K562 (cell line): ENCODE data around the gene LMOD1. TPM values are rescaled to one million over a fixed set of nuclear protein-coding genes. Genes with fewer than 3 reads are reported as not detected.

ENCODE experiments used
- CBFA2T3 ChIP-seq: fragments of 450-650 bp; IDR thresholded peaks from 2 replicates; pipeline ENCODE4 v1.6.1; 2017
- CXXC5 ChIP-seq: fragments of 250-450 bp; sonication (Bioruptor Pico); IDR thresholded peaks from 2 replicates; pipeline ENCODE4 v1.8.0; 2022; ENCODE audit warnings: inconsistent platforms, mild to moderate bottlenecking, moderate library complexity
- ELK1 ChIP-seq: sonication (generic); formaldehyde crosslinking; IDR thresholded peaks from 2 replicates; pipeline ENCODE4 v1.8.1; 2022; ENCODE audit warnings: missing genetic modification reagents
- HNRNPLL ChIP-seq: fragments of 200-400 bp; formaldehyde crosslinking; IDR thresholded peaks from 2 replicates; pipeline ENCODE4 v1.6.1; 2017; ENCODE audit warnings: low read length, low read depth, mild to moderate bottlenecking; ENCODE audit not compliant: poor library complexity, severe bottlenecking
- IRF2 ChIP-seq: sonication (generic); formaldehyde crosslinking; IDR thresholded peaks from 2 replicates; pipeline ENCODE4 v1.8.1; 2022; ENCODE audit warnings: mild to moderate bottlenecking, missing genetic modification reagents
- PURB ChIP-seq: sonication (generic); formaldehyde crosslinking; IDR thresholded peaks from 2 replicates; pipeline ENCODE4 v1.9.0; 2021; ENCODE audit warnings: low read depth, mild to moderate bottlenecking, missing genetic modification reagents
- TRIM24 ChIP-seq, 2 experiments: fragments of 450-650 bp; IDR thresholded peaks; 2 replicates each; pipeline ENCODE4 v1.6.1; 2016
- ZFPM2 ChIP-seq: fragments of 250-450 bp; sonication (Bioruptor Pico); IDR thresholded peaks from 2 replicates; pipeline ENCODE4 v1.5.1; 2022; ENCODE audit warnings: mild to moderate bottlenecking
- ZNF23 ChIP-seq: fragments of 250-450 bp; sonication (Bioruptor Pico); IDR thresholded peaks from 2 replicates; pipeline ENCODE4 v1.4.0; 2020; ENCODE audit warnings: mild to moderate bottlenecking
- ZNF445 ChIP-seq: fragments of 250-450 bp; sonication (Bioruptor Pico); IDR thresholded peaks from 2 replicates; pipeline ENCODE4 v1.4.0; 2020; ENCODE audit warnings: low read depth, mild to moderate bottlenecking, moderate library complexity
- ZNF518B ChIP-seq: fragments of 250-450 bp; sonication (Bioruptor Pico); IDR thresholded peaks from 2 replicates; pipeline ENCODE4 v1.5.0; 2021; ENCODE audit warnings: mild to moderate bottlenecking, moderate library complexity
- polyA plus RNA-seq, 8 experiments: library from polyadenylated mRNA; depleted of rRNA in 4 of 8; stranded (reverse) in 5 of 8; unstranded in 3 of 8; fragments of >200 nt; fragmentation: Nextera tagmentation in 2 of 8; fragmentation: Illumina TruSeq in 1 of 8; extraction: Ambion mirVana in 2 of 8; extraction: Trizol in 1 of 8; gene quantifications; 2 replicates each; pipeline versions ENCODE4 v1.2.1 to v1.2.3, GENCODE V29; 2011 to 2014; ENCODE audit warnings: inconsistent platforms in 1 of 8, missing spikeins in 1 of 8
- total RNA-seq, 7 experiments: library from RNA; depleted of rRNA in 6 of 7; stranded (reverse); fragments of >200 nt in 6 of 7; fragmentation: Illumina TruSeq in 2 of 7; extraction: Trizol in 2 of 7; gene quantifications; 2 replicates each; pipeline versions ENCODE4 v1.2.1 to v1.2.3, GENCODE V29; 2011 to 2021; ENCODE audit warnings: low replicate concordance in 1 of 7
- TF ChIP-seq, protein P1 (sequence below), 2 experiments: fragments of 450-650 bp; IDR thresholded peaks; 2 replicates each; pipeline ENCODE4 v1.6.1; 2018; ENCODE audit warnings: mild to moderate bottlenecking in 2 of 2, low read depth in 1 of 2; ENCODE audit not compliant: partially characterized antibody in 2 of 2
- TF ChIP-seq, protein P2 (sequence below): sonication (generic); formaldehyde crosslinking; IDR thresholded peaks from 2 replicates; pipeline ENCODE4 v1.8.0; 2022; ENCODE audit warnings: missing genetic modification reagents, mild to moderate bottlenecking, borderline replicate concordance
- TF ChIP-seq, protein P3 (sequence below): sonication (generic); formaldehyde crosslinking; IDR thresholded peaks from 2 replicates; pipeline ENCODE4 v1.8.0; 2022; ENCODE audit warnings: mild to moderate bottlenecking, missing genetic modification reagents

The LMOD1 gene
- total and polyA plus RNA-seq, 9 of the 15 experiments (the other 6 are each of a cell fraction or from before 2014, with no cell fraction given): 0.03 to 0.54 (median 0.38) TPM; not detected in 1

GRCh38 chr1:201941420-201942128 lies 4.8 kb downstream of the LMOD1 start (continued):
- no peak for TF ChIP-seq ZNF518B
- TF ChIP-seq TRIM24 (IDR thresholded peaks at IDR 0.05): peak; percentile 26 to 52; a peak in 2 of 4 replicates
- TF ChIP-seq ZNF23 (CRISPR knock-in tag): no peak
- TF ChIP-seq ELK1 (CRISPR knock-in tag): no peak
- TF ChIP-seq, protein P1, sequence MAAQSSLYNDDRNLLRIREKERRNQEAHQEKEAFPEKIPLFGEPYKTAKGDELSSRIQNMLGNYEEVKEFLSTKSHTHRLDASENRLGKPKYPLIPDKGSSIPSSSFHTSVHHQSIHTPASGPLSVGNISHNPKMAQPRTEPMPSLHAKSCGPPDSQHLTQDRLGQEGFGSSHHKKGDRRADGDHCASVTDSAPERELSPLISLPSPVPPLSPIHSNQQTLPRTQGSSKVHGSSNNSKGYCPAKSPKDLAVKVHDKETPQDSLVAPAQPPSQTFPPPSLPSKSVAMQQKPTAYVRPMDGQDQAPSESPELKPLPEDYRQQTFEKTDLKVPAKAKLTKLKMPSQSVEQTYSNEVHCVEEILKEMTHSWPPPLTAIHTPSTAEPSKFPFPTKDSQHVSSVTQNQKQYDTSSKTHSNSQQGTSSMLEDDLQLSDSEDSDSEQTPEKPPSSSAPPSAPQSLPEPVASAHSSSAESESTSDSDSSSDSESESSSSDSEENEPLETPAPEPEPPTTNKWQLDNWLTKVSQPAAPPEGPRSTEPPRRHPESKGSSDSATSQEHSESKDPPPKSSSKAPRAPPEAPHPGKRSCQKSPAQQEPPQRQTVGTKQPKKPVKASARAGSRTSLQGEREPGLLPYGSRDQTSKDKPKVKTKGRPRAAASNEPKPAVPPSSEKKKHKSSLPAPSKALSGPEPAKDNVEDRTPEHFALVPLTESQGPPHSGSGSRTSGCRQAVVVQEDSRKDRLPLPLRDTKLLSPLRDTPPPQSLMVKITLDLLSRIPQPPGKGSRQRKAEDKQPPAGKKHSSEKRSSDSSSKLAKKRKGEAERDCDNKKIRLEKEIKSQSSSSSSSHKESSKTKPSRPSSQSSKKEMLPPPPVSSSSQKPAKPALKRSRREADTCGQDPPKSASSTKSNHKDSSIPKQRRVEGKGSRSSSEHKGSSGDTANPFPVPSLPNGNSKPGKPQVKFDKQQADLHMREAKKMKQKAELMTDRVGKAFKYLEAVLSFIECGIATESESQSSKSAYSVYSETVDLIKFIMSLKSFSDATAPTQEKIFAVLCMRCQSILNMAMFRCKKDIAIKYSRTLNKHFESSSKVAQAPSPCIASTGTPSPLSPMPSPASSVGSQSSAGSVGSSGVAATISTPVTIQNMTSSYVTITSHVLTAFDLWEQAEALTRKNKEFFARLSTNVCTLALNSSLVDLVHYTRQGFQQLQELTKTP (IDR thresholded peaks at IDR 0.05; ENCODE audit: low read depth in 1 of 2, partially characterized antibody in 2 of 2): peak in 1 of 2 experiments; percentile 47
- no peak for TF ChIP-seq PURB (CRISPR knock-in tag)
- TF ChIP-seq, protein P2, sequence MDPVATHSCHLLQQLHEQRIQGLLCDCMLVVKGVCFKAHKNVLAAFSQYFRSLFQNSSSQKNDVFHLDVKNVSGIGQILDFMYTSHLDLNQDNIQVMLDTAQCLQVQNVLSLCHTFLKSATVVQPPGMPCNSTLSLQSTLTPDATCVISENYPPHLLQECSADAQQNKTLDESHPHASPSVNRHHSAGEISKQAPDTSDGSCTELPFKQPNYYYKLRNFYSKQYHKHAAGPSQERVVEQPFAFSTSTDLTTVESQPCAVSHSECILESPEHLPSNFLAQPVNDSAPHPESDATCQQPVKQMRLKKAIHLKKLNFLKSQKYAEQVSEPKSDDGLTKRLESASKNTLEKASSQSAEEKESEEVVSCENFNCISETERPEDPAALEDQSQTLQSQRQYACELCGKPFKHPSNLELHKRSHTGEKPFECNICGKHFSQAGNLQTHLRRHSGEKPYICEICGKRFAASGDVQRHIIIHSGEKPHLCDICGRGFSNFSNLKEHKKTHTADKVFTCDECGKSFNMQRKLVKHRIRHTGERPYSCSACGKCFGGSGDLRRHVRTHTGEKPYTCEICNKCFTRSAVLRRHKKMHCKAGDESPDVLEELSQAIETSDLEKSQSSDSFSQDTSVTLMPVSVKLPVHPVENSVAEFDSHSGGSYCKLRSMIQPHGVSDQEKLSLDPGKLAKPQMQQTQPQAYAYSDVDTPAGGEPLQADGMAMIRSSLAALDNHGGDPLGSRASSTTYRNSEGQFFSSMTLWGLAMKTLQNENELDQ (CRISPR knock-in tag): no peak
- TF ChIP-seq HNRNPLL: no peak
- no peak for TF ChIP-seq IRF2
- TF ChIP-seq ZFPM2 (CRISPR knock-in tag): no peak
- TF ChIP-seq, protein P3, sequence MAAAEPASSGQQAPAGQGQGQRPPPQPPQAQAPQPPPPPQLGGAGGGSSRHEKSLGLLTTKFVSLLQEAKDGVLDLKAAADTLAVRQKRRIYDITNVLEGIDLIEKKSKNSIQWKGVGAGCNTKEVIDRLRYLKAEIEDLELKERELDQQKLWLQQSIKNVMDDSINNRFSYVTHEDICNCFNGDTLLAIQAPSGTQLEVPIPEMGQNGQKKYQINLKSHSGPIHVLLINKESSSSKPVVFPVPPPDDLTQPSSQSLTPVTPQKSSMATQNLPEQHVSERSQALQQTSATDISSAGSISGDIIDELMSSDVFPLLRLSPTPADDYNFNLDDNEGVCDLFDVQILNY (CRISPR knock-in tag): no peak
- TF ChIP-seq CBFA2T3: peak; percentile 90
- no peak; the same call in none of the 2 replicates for TF ChIP-seq CXXC5 (CRISPR knock-in tag)
- TF ChIP-seq ZNF445 (CRISPR knock-in tag): no peak
